Measurements from ENCODE around the gene SYNE1. TPM values are rescaled to one million over a fixed set of nuclear protein-coding genes. Genes with fewer than 3 reads are reported as not detected.
"Not testable (repeated sequence)": the region's sequence is repeated elsewhere in the genome, so short reads cannot be mapped to it uniquely, and the experiment has no call there.

SYNE1 gene
- polyA plus RNA-seq, 6 donors from 2014 or later, result 24.1 to 50.3 (median 30.9) TPM

- peak overlapping the region in 1 of 8 donors; percentile 34 for H3K4me3 Mint-ChIP-seq
- peaks cover 0 to 10% (median 7%) of the 10 kb centered on the region in 3 donors for H3K27me3 Mint-ChIP-seq
- no peaks in the 10 kb centered on the region for H3K4me1 Mint-ChIP-seq
- no peak overlapping the region for H3K27ac Mint-ChIP-seq
- no peaks in the 10 kb centered on the region for H3K9me3 Mint-ChIP-seq
- ATAC-seq (ENCODE audit: low read depth in 2 of 2) (no peak), DNase-seq (no peak)
- H3K36me3 Mint-ChIP-seq, result no peaks in the 10 kb centered on the region
Observed at GRCh38 chr6:152573762-152574161, 63.4 kb downstream of the SYNE1 start.

DNA sequence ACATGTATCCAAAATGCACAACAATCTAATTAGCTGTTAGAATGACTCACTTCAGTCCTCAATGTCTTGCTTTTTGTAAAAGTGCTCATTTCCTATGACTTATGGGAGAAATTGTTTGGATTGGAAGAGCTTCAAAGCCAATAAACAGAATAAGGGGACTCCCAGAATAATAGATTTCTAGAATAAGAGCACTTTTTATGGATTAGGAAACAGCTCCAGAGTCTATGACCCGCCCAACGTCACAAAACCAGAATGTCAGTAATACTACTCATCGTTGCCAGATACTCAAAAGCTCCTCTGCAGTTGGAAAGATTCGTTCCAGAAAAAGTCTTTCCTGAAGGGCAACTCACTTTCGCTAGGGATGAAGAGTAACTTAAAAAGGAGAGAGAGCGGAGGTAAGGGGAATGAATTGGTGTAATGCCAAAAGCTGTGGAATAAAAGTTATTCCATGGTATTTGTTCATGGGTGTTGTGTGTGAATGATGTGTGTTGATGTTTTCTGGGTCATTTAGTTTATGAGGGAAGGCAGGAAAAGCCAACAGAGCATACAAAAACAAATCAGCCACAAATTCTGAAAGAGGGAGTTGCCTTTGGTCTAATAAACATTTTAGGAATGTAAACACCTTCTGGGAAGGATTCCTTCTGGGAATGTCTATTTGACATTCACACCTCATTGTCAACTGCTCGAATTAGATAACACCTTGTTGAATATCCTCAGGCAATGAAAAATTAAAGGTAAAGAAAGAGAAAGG lies 64.6 kb downstream of the SYNE1 start:
- Mint-ChIP-seq H3K27me3 (peaks cover 0 to 10% (median 7%) of the 10 kb centered on the region in 3 donors), H3K4me3 (no peak overlapping the region), H3K36me3 (no peaks in the 10 kb centered on the region), H3K4me1 (no peaks in the 10 kb centered on the region), H3K9me3 (no peaks in the 10 kb centered on the region), H3K27ac (no peak overlapping the region)
- DNase-seq (no peak), ATAC-seq (ENCODE audit: low read depth in 2 of 2) (no peak)

DNA sequence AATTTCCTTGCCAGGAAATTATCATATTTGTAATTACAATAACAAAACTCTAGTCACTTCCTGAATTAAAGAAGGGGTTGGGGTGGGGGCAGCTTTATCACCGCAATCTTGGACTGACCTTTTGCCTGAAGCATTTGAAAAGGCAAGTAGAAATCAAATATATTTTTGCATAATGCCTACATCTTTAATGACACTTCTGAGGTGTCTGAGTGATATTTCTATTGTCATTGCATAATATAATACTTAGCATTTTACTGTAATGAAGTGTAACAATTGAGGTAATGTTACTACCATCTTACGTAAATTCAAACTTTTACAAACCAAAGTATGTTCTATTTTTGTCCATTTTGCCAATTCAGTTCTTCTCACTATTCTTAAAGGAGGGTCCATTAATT lies 65.2 kb downstream of the SYNE1 start:
- Mint-ChIP-seq H3K4me1 (no peaks in the 10 kb centered on the region), H3K27ac (no peak overlapping the region)

DNA sequence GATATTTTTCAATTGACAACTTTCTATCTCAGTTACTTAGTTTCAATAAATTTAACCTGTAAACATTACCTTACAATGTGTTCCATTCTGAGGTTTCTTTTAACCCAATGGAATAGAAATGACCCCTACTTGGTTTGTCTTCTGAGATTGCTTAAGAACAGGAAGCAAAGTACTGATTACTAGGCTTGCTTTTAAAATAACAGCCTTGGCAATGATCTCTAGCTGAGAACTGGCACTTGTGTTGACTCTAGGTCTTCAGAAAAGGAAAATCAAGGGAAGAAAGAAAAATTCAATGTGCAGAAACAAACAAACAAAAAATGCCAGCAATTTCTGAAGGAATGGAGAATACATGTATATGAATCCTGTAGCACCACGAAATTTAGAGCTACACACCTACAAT lies 66.1 kb downstream of the SYNE1 start:
- no peaks in the 10 kb centered on the region for H3K36me3 Mint-ChIP-seq
- H3K27me3 Mint-ChIP-seq, result peaks cover 0 to 10% (median 7%) of the 10 kb centered on the region in 3 donors
- H3K27ac Mint-ChIP-seq, result no peak overlapping the region
- no peaks in the 10 kb centered on the region for H3K4me1 Mint-ChIP-seq
- H3K9me3 Mint-ChIP-seq, result no peaks in the 10 kb centered on the region
- H3K4me3 Mint-ChIP-seq, result no peak overlapping the region
- DNase-seq (no peak), ATAC-seq (ENCODE audit: low read depth in 2 of 2) (no peak)

More for the DNA sequence above, 65.2 kb downstream of the SYNE1 start:
- Mint-ChIP-seq H3K27me3 (peaks cover 0 to 10% (median 7%) of the 10 kb centered on the region in 3 donors), H3K36me3 (no peaks in the 10 kb centered on the region), H3K9me3 (no peaks in the 10 kb centered on the region), H3K4me3 (no peak overlapping the region)
- DNase-seq (no peak), ATAC-seq (ENCODE audit: low read depth in 2 of 2) (no peak)

- Mint-ChIP-seq H3K4me1 (no peaks in the 10 kb centered on the region), H3K27me3 (peaks cover 0 to 7% (median 4%) of the 10 kb centered on the region in 3 donors), H3K27ac (peak overlapping the region in 1 of 6 donors; percentile 68), H3K9me3 (no peaks in the 10 kb centered on the region), H3K4me3 (no peak overlapping the region), H3K36me3 (no peaks in the 10 kb centered on the region)
- ATAC-seq (ENCODE audit: low read depth in 2 of 2), result no peak
- no peak for DNase-seq
Observed at GRCh38 chr6:152566103-152566875, 70.9 kb downstream of the SYNE1 start.

GRCh38 chr6:152563177-152563576 lies 74.0 kb downstream of the SYNE1 start:
- Mint-ChIP-seq H3K27ac (no peak overlapping the region), H3K4me1 (no peaks in the 10 kb centered on the region), H3K36me3 (no peaks in the 10 kb centered on the region), H3K4me3 (no peak overlapping the region), H3K27me3 (no peaks in the 10 kb centered on the region), H3K9me3 (peaks cover 0 to 14% (median 3%) of the 10 kb centered on the region in 7 donors)
- ATAC-seq (ENCODE audit: low read depth in 2 of 2) (no peak), DNase-seq (no peak)

GRCh38 chr6:152558798-152559197 lies 78.4 kb downstream of the SYNE1 start:
- H3K27me3 Mint-ChIP-seq; H3K4me3 Mint-ChIP-seq; DNase-seq; H3K27ac Mint-ChIP-seq; H3K4me1 Mint-ChIP-seq; ATAC-seq (ENCODE audit: low read depth in 2 of 2): not testable (repeated sequence)
- H3K9me3 Mint-ChIP-seq, result peaks cover 5 to 38% (median 21%) of the 10 kb centered on the region in 7 donors
- H3K36me3 Mint-ChIP-seq, result peaks cover 9 to 12% of the 10 kb centered on the region in 2 donors

- Mint-ChIP-seq H3K4me1 (no peaks in the 10 kb centered on the region), H3K27ac (no peak overlapping the region), H3K9me3 (peaks cover 5 to 38% (median 21%) of the 10 kb centered on the region in 7 donors), H3K4me3 (no peak overlapping the region), H3K27me3 (peaks cover 2 to 10% (median 6%) of the 10 kb centered on the region in 3 donors), H3K36me3 (peaks cover 9 to 12% of the 10 kb centered on the region in 2 donors)
- ATAC-seq (ENCODE audit: low read depth in 2 of 2) (no peak), DNase-seq (no peak)
Observed at GRCh38 chr6:152557502-152557901, 79.7 kb downstream of the SYNE1 start.

GRCh38 chr6:152554851-152555250 lies 82.3 kb downstream of the SYNE1 start:
- no peak overlapping the region for H3K4me3 Mint-ChIP-seq
- H3K36me3 Mint-ChIP-seq, result peaks cover 9 to 12% of the 10 kb centered on the region in 2 donors

DNA sequence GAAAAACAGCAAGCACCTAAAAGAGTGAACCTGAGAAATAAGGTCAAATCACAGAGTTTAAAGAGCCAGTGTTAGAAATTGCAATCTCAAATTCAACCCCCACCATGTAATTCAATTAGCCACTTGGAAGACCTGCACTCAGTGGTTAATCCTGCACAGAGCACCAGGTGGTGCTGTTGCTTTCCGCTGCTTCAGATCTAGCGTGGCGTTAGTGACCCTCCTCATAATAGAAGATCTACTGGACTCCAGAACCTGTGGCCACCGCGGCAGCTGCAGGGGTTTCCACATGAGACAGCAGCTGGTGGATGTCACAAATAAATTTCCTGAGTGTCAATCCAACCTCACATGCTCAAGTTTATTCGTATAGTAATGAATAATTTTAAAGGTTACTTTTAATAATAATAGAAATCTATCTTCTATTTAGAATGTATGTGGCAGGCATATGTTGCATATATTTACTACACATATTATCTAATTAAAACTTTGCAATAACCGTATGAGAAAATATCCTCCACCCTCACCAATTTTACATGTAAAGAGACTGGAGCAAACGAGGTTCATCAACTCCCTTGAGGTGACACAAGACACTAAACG lies 84.4 kb downstream of the SYNE1 start:
- DNase-seq (no peak), ATAC-seq (ENCODE audit: low read depth in 2 of 2) (no peak)
- Mint-ChIP-seq H3K9me3 (peaks cover 5 to 19% (median 15%) of the 10 kb centered on the region in 7 donors), H3K4me3 (no peak overlapping the region), H3K27ac (peak overlapping the region in 1 of 6 donors; percentile 2), H3K4me1 (no peaks in the 10 kb centered on the region), H3K27me3 (peaks cover 6 to 11% (median 10%) of the 10 kb centered on the region in 3 donors), H3K36me3 (peaks cover 9 to 12% of the 10 kb centered on the region in 2 donors)

More at GRCh38 chr6:152554851-152555250, 82.3 kb downstream of the SYNE1 start:
- Mint-ChIP-seq H3K9me3 (peaks cover 5 to 32% (median 21%) of the 10 kb centered on the region in 7 donors), H3K27me3 (peaks cover 6 to 11% (median 10%) of the 10 kb centered on the region in 3 donors), H3K27ac (no peak overlapping the region), H3K4me1 (no peaks in the 10 kb centered on the region)
- DNase-seq (no peak), ATAC-seq (ENCODE audit: low read depth in 2 of 2) (no peak)

GRCh38 chr6:152543519-152543918 lies 93.6 kb downstream of the SYNE1 start:
- no peaks in the 10 kb centered on the region for H3K4me1 Mint-ChIP-seq
- DNase-seq (no peak), ATAC-seq (ENCODE audit: low read depth in 2 of 2) (no peak)
- peaks cover 0 to 4% (median 0%) of the 10 kb centered on the region in 3 donors for H3K27me3 Mint-ChIP-seq
- H3K27ac Mint-ChIP-seq, result no peak overlapping the region
- no peak overlapping the region for H3K4me3 Mint-ChIP-seq
- H3K36me3 Mint-ChIP-seq, result no peaks in the 10 kb centered on the region
- H3K9me3 Mint-ChIP-seq, result peaks cover 0 to 2% (median 0%) of the 10 kb centered on the region in 7 donors

DNA sequence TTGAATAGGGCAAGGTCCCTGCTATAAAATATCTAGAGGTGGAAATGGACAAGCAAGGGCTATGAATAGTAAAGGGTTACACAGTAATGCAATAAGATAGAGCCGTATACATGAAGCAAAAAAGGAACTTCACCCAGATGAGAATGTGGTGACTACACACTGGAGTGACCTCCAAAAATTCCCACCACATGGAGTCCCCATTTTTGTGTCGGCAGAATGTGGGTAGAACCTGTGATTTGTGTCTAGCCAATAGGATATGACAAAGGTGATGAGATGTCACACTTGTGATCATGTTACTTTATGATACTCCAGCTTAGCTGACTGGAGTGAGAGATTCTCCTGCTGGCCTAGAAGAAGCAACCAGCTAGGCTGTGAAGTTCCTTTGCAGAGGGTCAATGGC lies 96.8 kb downstream of the SYNE1 start:
- H3K4me1 Mint-ChIP-seq, result no peaks in the 10 kb centered on the region
- H3K9me3 Mint-ChIP-seq, result peaks cover 0 to 1% (median 0%) of the 10 kb centered on the region in 7 donors
- H3K27ac Mint-ChIP-seq, result no peak overlapping the region
- H3K4me3 Mint-ChIP-seq, result no peak overlapping the region
- H3K36me3 Mint-ChIP-seq, result no peaks in the 10 kb centered on the region
- DNase-seq, result no peak
- peaks cover 0 to 6% (median 4%) of the 10 kb centered on the region in 3 donors for H3K27me3 Mint-ChIP-seq
- ATAC-seq (ENCODE audit: low read depth in 2 of 2), result no peak

GRCh38 chr6:152534541-152534940 lies 102.6 kb downstream of the SYNE1 start:
- H3K4me3 Mint-ChIP-seq, result no peak overlapping the region
- peaks cover 0 to 5% (median 0%) of the 10 kb centered on the region in 7 donors for H3K9me3 Mint-ChIP-seq
- H3K27me3 Mint-ChIP-seq, result peaks cover 0 to 6% (median 0%) of the 10 kb centered on the region in 3 donors
- H3K27ac Mint-ChIP-seq, result no peak overlapping the region
- no peaks in the 10 kb centered on the region for H3K4me1 Mint-ChIP-seq
- ATAC-seq (ENCODE audit: low read depth in 2 of 2), result no peak
- H3K36me3 Mint-ChIP-seq, result no peaks in the 10 kb centered on the region
- no peak for DNase-seq

All from naive B cell (primary cell).